GM12891 (cell line): ENCODE measurements around the gene OLA1.

Experiments used
- DNase-seq: peaks from one replicate; pipeline ENCODE4 v3.0.0; 2011; ENCODE audit warnings: low spot score; ENCODE audit not compliant: insufficient read length
- FAIRE-seq: peaks from 2 replicates; lab custom pipeline; 2011; peaks lifted over from hg19 to GRCh38; lab: Jason Lieb, UNC
- PAX5 ChIP-seq: IDR thresholded peaks from 2 replicates; pipeline ENCODE4 v1.6.1; 2011; ENCODE audit warnings: low read length, moderate library complexity, mild to moderate bottlenecking; ENCODE audit not compliant: insufficient read depth, severe bottlenecking
- POLR2A ChIP-seq: IDR thresholded peaks from 2 replicates; pipeline ENCODE4 v1.6.1; 2011; ENCODE audit warnings: low read depth, low read length, control low read depth
- POLR2AphosphoS5 ChIP-seq: IDR thresholded peaks from 2 replicates; pipeline ENCODE4 v1.6.1; 2011; ENCODE audit warnings: low read depth, low read length, control low read depth
- POU2F2 ChIP-seq: IDR thresholded peaks from 2 replicates; pipeline ENCODE4 v1.6.1; 2011; ENCODE audit warnings: low read depth, mild to moderate bottlenecking, control low read depth, low read length, moderate library complexity
- SPI1 ChIP-seq: IDR thresholded peaks from 2 replicates; pipeline ENCODE4 v1.6.1; 2011; ENCODE audit warnings: low read depth, low read length, control low read depth
- TAF1 ChIP-seq: IDR thresholded peaks from 2 replicates; pipeline ENCODE4 v1.6.1; 2011; ENCODE audit warnings: low read depth, low read length, control low read depth

OLA1 gene

DNA sequence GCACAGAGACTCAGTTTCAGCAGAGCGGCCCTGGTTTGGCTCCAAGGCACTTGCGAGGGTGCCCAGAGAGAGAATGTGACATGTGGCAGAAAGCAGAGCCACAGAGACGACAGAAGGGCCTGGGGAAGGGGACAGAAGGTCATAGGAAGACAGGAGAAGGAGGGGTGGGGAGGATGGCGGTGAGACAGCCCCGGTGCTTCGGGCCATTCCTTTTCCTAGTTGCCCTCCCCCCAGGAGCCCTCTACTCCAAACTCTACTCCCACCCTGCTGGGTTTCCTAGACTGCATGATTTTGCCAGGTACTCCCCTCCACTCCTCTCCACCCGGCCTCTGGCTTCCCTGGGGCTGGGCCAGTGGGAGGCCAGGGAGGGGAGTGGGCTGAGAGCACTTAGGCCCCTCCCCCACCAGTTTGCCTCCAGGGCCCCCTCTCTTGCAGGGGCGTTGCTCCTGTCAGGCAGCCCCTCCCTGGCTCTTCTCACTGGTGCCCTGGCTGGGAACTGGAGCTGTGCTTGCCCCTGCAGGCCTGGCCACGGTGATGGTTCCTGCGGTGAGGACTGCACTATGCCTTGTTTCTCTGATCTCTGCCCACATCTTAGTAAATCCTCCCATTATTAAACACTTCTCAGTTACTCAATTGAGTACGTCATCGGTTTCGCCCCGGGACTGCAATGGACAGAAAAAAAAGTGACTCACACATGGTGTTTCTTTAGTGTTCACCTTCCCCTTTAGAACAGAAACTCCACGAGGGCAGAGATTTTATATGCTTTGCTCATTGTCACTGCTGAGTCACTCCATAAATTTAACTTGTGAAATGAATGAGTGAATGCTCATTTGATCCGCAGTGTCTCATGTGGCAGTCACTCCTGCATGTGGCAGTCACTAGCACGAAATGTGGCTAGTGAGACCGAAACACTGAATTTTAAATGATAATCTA lies 224.5 kb downstream of the OLA1 start:
- DNase-seq: no peak
- no peak for FAIRE-seq
- TF ChIP-seq PAX5: no peak
- TF ChIP-seq SPI1: no peak
- no peak for TF ChIP-seq POLR2AphosphoS5
- TF ChIP-seq POU2F2: no peak
- no peak for TF ChIP-seq POLR2A
- no peak for TF ChIP-seq TAF1
